Neural progenitor cell (in vitro differentiated cells): Measurements from ENCODE around the gene PJVK.

Experiments
- EZH2phosphoT487 ChIP-seq: fragments of 200-600 bp; sonication (generic); IDR thresholded peaks from 2 replicates; pipeline ENCODE4 v1.6.1; 2017; ENCODE audit warnings: antibody characterized with exemption
- TF ChIP-seq, protein P1 (sequence below): fragments of 200-600 bp; sonication (generic); IDR thresholded peaks from 2 replicates; pipeline ENCODE4 v1.5.1; 2017; ENCODE audit warnings: antibody characterized with exemption, mild to moderate bottlenecking

DNA sequence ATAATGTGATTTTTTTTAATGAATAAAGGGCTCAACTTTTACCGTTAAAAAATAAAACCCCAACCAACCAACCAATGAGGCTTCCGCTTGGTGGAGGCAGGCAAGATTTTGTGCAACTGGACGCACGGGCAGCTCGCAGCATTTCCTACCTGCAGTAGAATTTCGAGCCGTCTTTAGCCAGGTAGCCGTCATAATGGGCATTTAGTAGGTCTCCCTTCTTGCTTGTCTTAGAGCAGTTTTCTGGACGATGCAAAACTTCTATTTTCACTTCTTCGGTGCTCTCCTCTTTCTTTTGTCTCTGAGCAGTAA lies 26.9 kb downstream of the PJVK start:
- TF ChIP-seq, protein P1, sequence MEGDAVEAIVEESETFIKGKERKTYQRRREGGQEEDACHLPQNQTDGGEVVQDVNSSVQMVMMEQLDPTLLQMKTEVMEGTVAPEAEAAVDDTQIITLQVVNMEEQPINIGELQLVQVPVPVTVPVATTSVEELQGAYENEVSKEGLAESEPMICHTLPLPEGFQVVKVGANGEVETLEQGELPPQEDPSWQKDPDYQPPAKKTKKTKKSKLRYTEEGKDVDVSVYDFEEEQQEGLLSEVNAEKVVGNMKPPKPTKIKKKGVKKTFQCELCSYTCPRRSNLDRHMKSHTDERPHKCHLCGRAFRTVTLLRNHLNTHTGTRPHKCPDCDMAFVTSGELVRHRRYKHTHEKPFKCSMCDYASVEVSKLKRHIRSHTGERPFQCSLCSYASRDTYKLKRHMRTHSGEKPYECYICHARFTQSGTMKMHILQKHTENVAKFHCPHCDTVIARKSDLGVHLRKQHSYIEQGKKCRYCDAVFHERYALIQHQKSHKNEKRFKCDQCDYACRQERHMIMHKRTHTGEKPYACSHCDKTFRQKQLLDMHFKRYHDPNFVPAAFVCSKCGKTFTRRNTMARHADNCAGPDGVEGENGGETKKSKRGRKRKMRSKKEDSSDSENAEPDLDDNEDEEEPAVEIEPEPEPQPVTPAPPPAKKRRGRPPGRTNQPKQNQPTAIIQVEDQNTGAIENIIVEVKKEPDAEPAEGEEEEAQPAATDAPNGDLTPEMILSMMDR, result no peak
- TF ChIP-seq EZH2phosphoT487, result no peak
